HTR-8/SVneo (cell line): ENCODE results near the gene CNTN1.
"Not testable (repeated sequence)": the region's sequence is repeated elsewhere in the genome, so short reads cannot be mapped to it uniquely, and the experiment has no call there.

Source experiments
- DNase-seq: peaks from one replicate; pipeline ENCODE4 v3.0.0; 2011; ENCODE audit warnings: low spot score, mixed read lengths; ENCODE audit not compliant: insufficient read length
- FAIRE-seq: peaks from 2 replicates; lab custom pipeline; 2011; peaks lifted over from hg19 to GRCh38; lab: Jason Lieb, UNC

CNTN1 gene

GRCh38 chr12:41076114-41076513 is 383.9 kb downstream of the CNTN1 start:
- no peak for DNase-seq
- FAIRE-seq, result no peak

GRCh38 chr12:41081241-41081640 is 389.0 kb downstream of the CNTN1 start:
- not testable (repeated sequence) for DNase-seq, FAIRE-seq

GRCh38 chr12:41089438-41089837 is 397.2 kb downstream of the CNTN1 start:
- FAIRE-seq (no peak), DNase-seq (no peak)

GRCh38 chr12:41092115-41092514 is 399.9 kb downstream of the CNTN1 start:
- FAIRE-seq (no peak), DNase-seq (no peak)

- FAIRE-seq, result no peak
- no peak for DNase-seq
Measured at GRCh38 chr12:41096797-41097196, 404.6 kb downstream of the CNTN1 start.

DNA sequence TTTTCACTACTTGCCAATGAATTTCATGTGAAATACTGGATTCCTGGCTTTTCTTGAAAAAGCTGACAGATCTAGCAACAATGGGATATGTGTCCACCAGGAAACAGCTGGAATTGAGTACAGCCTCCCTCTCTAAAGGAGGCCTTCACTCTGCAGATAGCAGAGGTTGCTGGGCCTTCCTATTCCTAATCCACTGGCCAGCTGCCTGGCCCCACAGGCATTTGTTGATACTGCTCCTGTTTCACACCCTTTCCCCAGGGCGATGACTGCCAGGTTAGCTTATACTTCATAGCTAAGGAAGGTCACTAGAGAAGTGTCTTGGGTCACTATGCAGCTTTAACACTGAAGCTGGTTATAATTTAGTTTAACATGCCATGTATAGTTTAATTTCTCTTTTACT is 408.3 kb downstream of the CNTN1 start:
- DNase-seq (no peak), FAIRE-seq (no peak)

- no peak for FAIRE-seq
- DNase-seq, result no peak
Measured at GRCh38 chr12:41101806-41102205, 409.6 kb downstream of the CNTN1 start.

DNA sequence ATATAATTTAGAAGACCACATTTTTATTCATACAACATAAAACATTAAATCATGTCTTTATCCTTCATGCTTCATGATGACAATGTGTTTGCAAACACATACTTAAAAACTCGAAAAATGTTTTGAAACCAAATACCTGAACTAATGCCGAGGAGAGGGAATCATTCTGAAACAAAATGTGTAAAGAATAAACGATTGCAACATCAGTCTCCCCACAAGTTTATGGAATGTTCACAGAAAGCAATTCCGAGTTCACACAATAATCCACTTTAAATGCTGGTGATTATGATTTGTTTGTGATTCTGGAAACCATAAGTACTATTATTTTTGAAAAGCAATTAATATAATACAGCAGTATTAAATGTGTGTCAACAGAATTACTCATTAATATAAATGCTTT is 411.4 kb downstream of the CNTN1 start:
- DNase-seq (no peak), FAIRE-seq (no peak)

- no peak for DNase-seq
- no peak for FAIRE-seq
Measured at GRCh38 chr12:41106315-41106714, 414.1 kb downstream of the CNTN1 start.

- FAIRE-seq, result no peak
Measured at GRCh38 chr12:41108032-41108431, 415.8 kb downstream of the CNTN1 start.

DNA sequence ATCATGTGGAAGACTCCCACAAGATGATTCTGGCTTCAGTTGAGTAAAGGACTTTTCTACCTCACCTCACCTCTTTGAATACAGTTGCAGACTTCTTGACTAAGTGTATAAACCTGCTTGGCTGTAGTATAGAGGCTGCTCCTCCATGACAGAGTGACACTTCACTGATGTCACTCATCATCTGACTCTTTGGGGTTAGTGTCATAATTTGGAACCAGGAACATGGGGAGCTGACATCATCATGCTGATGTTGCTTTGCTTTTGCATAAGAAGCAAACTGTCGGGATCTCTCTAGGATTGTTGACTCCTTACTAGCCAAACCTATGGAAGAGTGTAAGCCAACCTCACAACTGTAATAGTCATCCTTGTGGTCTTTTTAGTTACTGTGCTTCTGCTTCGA is 420.7 kb downstream of the CNTN1 start:
- no peak for FAIRE-seq
- DNase-seq, result no peak

More at GRCh38 chr12:41108032-41108431, 415.8 kb downstream of the CNTN1 start:
- no peak for DNase-seq

DNA sequence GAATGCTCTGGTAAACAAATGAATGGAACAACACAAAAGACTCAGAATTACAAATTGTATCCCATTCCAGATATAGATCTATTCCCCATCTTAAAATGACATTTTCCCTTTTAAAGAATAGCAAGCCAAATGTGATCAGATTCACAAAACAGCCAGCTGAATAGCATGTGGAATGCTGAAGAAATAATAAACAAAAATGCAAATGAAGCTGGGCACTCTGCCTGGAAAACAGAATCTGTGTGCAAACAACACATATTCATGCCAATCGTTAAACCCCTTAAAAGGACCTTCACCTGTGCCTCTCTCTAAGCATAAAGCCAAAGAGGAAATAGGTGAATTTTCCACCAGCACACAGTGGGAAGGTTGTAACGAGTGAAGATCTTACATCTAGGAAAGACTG is 428.0 kb downstream of the CNTN1 start:
- no peak for FAIRE-seq
- DNase-seq, result no peak

- DNase-seq (no peak), FAIRE-seq (no peak)
Measured at GRCh38 chr12:41121374-41121773, 429.1 kb downstream of the CNTN1 start.
